MV-4-11 (cell line): ENCODE results near the gene CLIC3.
"Not testable (repeated sequence)": the region's sequence is repeated elsewhere in the genome, so short reads cannot be mapped to it uniquely, and the experiment has no call there.

ENCODE experiments used
- DNase-seq: peaks from one replicate; lab custom pipeline; 2025; lab: John Stamatoyannopoulos, UW

CLIC3 gene

DNA sequence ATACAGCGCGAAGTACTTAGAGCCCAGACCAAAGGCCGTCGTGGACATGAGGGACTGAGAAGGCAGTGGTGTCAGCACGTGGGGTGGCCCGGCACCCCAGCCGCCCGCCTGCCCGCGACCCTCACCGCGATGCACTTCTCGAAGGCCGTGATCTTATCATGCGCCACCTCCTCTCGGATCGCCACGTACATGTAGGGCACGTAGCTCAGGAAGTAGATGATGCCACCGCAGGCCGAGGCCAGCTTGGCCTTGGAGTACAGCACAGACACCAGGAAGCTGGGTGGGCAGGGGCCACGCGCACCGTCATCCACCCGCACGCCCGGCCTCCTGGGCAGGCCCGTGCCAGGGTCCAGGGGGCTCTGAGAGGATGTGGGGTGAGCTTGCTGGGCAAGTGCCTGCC, 20.7 kb upstream of the CLIC3 start:
- no peak for DNase-seq

DNA sequence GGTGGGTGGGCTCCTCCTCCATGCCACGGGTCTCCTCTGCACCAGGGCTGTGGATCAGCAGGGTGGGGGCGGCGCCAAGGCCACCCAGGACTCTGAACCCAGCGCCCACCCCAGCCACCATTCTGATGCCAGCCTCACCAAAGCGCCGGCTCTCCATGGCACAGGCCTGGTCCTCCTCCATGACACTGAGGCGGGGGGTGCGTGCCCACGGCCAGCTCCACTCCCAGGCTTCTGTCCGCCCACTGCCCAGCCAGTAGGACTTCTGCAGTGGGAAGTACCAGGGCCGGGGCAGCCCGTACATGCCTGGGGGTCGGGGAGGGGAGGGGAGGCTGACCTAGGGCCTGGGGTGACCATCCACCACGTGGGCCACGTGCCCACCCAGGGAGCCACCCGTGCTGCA, 20.1 kb upstream of the CLIC3 start:
- DNase-seq = no peak

DNA sequence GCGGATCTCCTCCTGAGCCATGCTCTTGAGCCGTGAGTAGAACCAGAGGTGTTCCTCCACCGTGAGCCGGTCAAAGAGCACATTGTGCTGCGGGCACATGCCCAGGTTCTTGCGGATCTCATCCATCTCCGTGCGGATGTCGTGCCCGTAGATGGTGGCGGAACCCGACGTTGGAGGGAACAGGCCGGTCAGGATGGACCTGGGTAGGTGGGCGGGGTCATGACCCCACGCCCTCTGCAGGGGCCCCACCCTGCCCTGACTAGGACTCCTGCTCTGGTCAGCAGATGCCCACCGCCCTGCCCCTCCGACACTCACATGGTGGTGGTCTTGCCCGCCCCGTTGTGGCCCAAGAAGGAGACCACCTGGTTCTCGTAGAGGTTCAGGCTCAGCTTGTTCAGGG, 19.6 kb upstream of the CLIC3 start:
- no peak for DNase-seq

DNA sequence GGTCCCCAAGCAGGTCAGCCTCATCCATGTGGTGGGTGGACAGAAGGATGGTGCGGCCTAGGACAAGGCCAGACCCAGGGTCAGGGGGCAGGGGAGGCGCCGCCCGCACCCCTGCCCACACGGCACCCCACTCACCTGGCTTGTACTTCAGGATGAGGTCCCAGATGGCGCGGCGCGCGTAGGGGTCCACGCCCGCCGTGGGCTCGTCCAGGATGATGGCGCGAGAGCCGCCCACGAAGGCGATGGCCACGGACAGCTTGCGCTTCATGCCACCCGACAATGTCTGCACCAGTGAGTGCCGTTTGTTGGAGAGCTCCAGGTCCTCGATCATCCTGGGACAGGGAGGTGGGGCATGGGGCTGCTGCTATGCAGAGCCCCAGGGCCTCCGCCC, 19.2 kb upstream of the CLIC3 start:
- no peak for DNase-seq

DNA sequence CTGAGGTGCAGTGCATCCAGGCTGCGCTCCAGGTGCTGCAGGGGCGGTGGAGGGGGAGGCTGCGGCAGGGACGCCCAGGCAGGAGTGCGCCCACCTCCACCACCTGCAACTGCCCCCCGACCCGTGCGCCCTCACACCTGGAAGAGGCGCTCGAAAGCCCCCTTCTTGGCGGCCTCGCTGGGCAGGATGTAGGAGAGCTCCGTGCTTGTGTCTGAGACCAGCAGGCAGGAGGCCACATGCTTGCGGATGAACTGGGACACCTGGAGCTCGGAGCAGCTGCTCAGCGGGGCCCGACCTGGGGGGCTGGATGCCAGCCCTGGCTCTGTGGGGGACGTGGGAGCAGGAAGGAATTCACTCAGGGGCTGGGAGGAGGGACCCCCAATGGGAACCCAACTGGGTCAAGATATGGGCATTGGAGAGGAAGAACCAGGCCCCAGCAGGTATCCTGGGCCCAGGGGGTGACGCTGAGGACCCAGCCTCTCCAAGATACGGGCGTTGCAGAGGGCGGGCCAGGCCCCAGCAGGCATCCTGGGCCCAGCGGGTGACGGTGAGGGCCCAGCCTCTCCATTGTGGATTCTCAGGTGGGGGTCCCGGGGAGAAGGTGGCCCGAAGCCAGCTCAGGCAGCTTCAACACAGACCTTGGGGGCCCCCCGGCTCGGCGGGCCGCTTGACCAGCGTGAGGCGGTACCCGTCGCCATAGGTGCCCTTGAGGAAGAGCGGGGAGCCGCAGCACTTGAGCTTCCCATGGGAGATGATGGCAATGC, 18.6 kb upstream of the CLIC3 start:
- no peak for DNase-seq

DNA sequence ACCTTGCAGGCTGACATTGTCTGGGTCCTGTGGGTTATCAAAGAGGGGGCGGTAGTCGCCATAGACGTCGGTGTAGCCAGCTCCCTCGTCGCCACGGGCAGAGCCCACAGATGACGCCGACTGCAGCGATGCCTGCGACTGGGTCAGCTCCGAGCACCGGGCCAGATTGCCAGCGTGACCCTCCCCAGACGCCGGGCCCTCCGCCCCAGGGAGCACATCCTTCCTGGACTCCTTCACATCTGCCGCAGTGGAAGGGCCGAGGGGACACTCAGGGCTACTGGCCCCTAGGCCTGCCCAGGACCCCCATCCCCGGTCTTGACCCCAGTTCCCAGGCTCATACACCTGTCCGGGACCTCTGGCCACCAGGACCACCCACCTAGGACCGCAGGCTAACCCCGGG, 17.8 kb upstream of the CLIC3 start:
- DNase-seq = no peak

DNA sequence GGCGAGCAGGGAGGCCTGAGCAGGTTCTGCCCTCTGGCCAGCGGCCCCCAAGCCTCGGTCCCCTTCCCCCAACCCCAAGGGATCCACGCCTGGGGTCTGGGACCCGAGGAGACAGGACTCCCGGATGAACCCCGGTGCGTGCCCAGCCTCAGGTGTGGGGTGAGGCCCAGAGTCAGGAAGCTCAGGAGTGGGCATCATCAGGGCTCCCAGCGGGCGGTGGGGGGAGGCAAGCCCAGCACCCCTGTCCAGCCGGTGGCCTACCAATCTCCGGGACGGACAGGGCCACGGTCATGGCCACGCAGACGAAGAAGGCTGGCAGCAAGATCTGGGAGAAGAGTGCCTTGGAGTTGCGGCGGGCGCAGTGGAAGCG, 17.2 kb upstream of the CLIC3 start:
- DNase-seq = no peak

DNA sequence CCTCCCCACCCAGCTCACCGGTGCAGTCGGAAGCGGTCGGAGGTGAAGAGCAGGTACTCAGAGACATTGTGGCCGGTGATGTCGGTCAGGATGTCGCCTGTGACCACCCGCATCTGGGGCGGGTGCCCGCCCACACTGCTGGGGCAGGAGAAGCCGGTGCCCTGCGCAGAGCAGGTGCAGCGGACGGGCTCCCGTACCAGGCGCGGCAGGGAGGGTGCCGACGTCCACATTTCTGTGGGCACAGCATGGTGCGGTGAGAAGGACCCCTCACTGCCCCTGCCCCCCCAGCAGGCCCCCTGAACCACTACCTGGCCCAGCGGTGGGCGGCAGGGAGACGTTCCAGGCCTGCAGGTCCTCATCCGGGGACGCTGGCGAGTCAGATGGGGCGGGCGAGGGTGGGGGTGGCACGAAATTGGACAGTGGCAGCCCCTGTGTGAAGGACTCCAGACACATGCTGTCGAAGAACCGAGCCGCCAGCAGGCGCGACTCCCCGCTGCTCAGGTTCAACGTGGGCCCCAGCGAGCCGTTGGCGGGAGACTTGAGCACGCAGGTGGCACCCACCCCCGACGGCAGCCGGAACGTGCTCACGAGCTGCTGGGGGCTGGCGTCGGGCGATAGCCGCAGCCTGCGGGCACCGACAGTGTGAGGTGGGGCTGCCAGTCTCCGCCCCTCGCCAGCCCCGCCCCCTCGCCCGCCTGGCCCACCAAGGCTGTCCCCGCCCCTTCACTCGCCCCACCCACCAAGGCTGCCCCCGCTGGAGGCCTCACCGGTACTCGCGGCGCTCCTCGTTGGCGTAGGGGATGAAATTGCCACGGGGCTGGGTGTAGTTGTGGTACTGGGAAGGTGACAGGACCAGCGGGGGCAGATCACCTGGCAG, 16.6 kb upstream of the CLIC3 start:
- no peak for DNase-seq

DNA sequence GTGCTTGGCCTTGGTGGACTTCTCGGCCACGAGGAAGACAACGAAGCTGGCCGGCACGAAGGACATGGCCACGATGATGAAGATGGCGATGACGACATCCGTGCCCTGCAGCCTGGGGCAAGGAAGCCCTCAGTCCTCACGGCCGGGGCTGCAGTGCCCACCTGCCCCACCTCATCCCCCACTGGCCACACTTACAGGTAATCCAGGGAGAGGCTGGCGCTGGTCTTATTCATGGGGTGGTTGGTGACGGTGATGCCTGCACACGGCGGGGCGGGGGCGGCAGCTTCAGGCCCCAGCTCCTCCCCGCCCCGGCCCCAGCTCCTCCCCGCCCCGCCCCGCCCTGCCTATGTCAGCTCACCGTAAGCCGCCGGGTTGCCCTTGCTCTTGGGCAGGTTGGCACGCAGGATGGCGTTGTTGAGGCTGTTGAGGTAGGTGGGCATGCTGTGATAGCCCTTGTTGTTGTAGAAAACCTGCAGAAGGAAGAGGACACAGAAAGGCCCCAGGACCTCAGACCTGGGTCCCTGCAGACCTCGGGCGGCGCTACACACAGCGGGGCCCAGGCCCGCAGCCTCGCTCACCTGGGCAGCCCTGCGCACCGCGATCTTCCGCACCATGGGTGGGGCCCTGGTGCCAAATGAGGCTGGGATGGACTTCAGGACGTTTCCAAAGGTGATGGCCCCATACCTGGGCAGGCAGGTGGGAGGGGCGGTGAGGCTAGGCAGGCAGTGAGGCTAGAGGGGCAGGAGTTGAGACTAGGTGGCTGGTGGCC, 15.7 kb upstream of the CLIC3 start:
- no peak for DNase-seq

DNA sequence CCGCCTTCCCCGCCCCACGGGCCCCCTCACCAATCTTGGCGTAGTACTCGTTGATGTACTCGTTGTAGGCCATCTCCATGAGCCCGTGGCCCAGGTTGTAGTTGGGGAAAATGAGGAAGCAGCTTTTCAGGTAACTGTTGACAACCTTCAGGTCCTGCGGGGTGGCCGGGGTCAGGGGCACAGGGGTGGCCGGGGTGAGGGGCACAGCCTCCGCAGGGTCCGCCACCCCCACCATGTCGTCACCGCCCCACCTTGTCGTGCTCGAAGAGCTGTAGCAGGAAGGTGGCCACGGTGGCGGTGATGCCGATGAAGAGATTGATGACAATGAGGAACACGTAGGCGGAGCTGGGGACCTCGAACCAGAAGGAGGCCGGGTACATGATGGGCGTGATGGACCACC, 14.8 kb upstream of the CLIC3 start:
- no peak for DNase-seq

DNA sequence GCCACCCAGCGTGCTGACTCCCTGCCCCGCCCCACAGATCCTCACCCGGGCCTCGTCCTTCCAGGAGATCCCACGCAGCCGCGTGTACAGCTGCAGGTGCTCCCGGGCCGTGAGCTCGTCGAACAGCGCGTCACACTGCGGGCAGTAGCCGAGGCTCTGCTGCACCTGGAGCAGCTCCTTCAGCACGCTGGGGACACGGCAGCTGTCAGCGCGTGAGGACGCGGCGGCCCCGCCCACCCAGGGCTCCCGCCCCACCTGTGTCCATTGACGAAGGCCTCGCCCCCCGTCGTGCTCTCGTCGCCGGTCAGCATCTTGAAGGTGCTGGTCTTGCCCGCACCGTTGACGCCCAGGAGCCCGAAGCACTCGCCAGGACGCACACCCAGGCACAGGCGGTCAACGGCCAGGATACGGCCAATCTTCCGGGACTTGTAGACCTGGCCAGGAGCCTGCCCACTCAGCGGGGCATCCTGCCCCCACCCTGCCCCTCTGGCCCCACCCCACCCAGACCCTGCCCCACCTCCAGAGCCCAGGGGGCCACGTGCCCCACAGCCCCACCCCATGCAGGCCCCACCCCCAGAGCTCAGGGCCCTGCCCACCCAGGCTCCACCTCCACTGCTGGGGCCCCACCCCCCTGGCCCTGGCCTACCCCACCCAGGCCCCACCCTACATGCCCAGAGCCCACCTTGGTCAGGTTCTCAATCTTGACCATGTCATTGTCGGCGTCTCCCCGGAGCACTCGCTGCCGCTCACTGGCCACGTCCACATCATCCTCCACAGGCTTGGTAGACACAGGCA, 13.8 kb upstream of the CLIC3 start:
- no peak for DNase-seq

DNA sequence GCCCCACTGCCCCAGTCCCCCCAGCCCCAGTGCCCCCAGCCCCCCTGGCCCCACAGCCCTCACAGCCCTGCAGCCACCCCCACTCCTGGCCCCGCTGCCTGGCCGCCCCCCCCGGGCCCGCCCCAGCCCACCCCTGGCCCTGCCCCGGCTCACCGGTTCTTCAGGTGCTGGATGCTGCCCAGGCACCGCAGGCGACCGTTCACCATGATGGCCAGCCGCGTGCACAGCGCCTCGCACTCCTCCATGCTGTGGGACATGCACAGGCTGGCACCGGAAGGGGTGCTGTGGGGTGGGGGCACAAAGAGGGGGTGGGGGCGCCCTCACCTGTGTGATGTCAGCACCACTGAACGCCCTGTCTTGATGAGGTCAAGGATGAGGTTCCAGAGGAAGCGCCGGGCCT, 12.8 kb upstream of the CLIC3 start:
- DNase-seq = no peak

DNA sequence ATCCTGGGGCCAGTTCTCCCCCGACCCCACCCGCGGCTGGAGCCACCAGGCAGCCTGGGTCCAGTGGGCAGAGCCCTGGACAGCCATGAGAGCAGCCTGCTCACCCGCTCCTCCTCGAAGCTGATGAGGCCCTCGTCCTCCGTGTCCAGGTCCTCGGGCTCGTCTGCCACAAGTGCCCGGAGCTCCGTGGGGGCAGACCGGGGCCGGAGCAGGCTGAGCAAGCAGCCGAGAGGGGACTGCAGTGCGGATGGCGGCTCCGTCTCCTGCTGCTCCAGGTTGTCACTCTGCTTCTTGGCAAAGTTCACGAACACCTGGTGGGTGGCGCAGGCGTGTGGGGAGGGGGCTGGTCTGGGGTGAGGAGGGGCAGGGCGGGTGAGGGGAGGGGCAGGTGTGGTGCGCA, 11.9 kb upstream of the CLIC3 start:
- no peak for DNase-seq

DNA sequence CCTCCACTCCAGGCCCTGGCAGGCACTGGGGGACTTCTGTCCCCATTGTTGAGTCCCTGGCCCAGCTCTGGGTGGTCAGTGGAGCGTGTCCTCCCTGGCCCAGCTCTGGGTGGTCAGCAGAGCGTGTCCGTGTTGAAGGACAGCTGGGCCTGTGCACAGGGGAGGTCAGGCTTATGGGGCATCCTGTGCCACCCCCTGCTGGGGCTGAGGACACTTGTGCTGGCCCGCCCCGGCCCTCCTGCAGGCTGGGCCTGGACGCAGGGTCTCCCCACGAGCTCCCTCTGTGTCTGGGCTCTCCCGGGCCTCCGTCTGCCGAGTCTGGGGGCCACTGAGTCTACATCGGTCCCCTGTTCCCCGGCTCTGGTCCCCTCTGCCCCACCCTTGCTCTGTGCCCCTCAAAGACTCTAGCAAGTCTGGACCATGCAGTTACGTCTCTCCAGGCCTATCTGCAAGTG, 11.5 kb upstream of the CLIC3 start:
- no peak for DNase-seq

DNA sequence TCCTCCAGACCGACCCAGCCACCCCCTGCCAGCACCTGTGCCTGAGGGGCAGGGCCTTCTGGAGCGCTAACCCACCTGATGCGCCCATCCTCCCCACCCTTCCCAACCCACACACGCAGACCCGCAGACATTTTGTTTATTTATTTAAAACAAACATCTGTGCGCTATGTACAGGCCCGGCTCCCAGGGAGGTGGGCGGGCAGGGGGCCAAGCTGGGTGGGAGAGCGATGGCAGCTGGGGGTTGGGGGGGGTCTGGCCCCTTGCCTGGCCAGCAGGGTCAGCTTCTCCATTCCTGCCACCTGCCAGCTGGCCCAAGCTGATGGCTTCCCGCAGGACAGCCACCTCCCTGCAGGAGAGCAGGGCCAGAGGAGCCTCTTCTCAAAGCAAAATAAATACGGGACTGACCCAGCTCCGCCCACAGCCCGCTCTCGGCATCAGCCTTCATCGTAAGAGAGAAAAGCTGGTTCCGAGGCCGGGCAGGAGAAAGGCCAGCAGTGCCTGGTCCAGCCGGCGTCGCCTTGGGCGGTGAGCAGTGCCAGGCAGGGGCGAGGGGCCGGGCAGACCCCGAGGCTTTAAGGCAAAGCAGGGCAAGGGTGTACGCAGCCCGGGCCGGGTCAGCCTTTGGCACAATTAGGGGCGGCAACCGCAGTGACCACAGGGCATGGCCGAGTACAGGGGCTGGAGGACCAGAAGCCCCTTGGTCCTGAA, 10.9 kb upstream of the CLIC3 start:
- DNase-seq = no peak

DNA sequence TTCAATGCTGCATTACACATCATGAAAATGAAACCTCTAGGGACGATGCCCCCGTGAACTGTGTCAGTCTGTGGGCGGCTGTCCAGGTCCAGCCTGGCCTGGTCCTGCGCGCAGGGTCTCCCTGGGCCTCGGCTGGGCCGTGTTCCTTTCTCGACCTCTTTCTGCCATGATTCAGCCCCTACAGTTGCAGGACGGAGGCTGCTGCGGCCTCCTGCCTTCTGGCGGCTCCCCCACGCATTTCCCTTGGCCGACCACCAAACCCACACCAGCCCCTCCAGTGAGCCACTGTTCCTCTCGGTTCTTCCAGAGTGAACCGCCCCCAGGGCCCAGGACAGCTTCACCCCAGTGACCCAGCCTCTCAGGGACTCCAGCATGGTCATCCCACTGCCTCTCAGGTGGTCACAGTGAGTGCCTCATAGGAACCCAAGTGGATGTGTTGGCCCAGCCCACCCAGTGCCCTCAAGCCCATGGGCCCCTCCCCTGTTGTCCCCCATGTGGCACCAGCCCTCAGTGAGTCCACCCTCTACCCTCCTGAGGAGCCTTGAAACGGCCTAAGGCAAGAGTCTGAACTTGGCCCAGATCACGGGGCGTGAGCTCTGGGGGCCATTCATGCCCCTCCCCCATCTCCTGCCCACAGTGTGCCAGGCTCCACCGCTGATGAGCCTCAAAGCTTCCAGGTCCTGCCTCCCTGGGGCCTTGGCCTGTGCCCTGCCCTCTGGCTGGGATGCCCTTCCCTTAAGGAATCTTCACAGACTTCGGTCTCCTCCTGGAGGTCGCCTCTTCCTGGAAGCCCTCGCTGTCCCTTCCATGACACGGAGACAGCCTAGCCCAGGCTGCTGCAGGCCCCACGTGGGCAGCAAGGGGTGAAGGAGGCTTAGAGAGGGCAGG, 10.0 kb upstream of the CLIC3 start:
- peak; percentile 22 for DNase-seq

DNA sequence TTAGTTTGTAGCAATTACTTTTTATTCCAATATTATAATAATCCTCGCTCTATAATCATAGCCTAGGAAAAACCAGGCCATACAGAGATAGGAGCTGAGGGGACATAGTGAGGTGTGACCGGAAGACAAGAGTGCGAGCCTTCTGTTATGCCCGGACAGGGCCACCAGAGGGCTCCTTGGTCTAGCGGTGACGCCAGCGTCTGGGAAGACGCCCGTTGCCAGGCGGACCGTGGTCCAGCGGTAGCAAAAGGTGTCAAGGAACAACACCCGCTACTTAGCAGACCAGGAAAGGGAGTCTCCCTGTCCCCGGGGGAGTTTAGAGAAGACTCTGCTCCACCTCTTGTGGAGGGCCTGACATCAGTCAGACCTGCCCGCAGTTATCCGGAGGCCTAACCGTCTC, 7.9 kb upstream of the CLIC3 start:
- not testable (repeated sequence) for DNase-seq

DNA sequence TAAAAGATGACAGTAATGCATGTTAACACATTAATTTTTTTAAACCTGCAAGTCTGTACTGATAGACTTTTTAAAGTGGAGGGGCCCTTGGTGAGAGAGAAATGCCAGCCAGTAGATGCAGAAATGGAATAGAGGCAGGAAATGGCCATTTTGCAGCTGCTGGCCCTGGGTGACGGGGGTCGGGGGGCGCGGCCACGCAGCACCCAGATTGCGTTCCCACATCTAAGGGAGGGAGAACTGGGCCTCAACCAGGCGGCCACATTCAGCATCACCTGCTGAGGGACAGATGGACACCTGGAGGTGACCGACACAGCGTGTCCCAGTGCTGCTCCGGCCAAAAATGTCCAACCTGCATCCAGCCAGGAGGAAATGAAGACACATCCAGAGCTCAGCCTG, 6.3 kb upstream of the CLIC3 start:
- no peak for DNase-seq

DNA sequence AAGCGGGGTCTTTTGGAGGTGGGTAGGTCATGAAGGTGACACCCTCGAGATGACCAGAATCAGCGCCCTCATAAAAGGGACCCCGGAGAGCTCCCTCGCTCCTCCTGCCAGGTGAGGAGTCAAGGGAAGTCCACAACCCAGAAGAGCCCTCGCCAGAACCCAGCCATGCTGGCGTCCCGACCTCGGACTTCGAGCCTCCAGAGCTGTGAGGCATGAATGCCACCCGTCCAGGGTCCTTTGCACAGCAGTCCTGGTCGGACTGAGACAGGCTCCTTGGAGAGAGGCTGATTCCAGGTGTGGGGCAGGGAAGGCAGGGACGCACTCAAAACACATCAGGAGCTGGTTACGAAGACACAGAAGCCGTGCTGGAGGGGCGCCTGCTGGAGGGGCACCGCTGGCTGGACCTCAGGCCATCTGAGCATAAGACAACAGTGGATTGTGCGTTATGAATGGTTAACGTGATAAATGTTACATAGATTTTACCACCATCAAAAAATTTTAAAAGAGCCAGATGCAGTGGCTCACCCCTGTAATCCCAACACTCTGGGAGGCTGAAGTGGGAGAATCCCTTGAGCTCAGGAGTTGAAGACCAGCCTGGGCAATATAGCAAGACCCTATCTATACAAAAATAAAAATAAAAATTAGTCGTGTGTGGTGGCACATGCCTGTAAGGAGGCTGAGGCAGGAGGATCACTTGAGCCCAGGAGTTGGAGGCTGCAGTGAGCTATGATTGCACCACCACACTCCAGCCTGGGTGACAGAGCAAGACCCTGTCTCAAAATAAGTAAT, 5.7 kb upstream of the CLIC3 start:
- no peak for DNase-seq
